GM19452 (cell line): ENCODE measurements around the gene DNER.

Source experiments
- ATAC-seq: cut with Tn5 transposase; IDR thresholded peaks from one replicate; pipeline ENCODE4 v1.9.1; 2021; ENCODE audit not compliant: unreplicated experiment

The DNER gene

GRCh38 chr2:229572507-229573271, 141.7 kb downstream of the DNER start:
- ATAC-seq, result no peak

GRCh38 chr2:229571243-229571642, 143.1 kb downstream of the DNER start:
- ATAC-seq, result no peak

- ATAC-seq, result no peak
Observed at GRCh38 chr2:229566370-229566769, 148.0 kb downstream of the DNER start.

- no peak for ATAC-seq
Observed at GRCh38 chr2:229564300-229564907, 150.0 kb downstream of the DNER start.

DNA sequence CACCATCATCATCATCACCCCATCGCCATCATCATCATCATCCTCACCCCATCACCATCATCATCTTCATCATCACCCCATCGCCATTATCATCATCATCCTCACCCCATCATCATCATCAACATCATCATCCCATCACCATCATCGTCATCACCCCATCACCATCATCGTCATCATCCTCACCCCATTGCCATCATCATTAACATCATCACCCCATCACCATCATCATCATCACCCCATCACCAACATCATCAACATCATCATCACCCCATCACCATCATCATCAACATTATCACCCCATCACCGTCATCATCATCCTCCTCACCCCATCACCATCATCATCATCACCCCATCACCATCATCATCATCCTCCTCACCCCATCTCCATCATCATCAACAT, 151.0 kb downstream of the DNER start:
- ATAC-seq, result no peak

- no peak for ATAC-seq
Observed at GRCh38 chr2:229562472-229563127, 151.8 kb downstream of the DNER start.

DNA sequence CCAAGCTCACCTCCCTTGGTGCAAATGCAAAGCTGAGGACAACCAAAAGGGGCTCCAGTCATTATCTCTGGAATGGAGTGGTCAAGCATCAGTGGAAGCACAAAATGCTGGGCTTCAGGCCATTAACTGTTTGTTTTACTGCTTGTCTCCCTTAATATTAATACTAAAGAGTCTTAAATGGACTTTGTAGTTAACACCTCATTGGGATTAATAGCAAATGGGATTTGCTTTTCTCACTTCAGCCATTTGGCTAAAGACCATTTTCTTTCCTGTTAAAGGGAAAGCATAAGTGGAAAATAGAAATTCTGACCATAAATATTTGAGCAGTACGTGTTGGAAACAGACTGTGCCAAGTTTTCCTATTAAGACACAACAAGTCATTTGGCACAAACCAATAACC, 154.4 kb downstream of the DNER start:
- ATAC-seq, result no peak

- no peak for ATAC-seq
Observed at GRCh38 chr2:229553091-229553490, 161.3 kb downstream of the DNER start.

GRCh38 chr2:229543176-229543873, 171.0 kb downstream of the DNER start:
- ATAC-seq, result no peak

DNA sequence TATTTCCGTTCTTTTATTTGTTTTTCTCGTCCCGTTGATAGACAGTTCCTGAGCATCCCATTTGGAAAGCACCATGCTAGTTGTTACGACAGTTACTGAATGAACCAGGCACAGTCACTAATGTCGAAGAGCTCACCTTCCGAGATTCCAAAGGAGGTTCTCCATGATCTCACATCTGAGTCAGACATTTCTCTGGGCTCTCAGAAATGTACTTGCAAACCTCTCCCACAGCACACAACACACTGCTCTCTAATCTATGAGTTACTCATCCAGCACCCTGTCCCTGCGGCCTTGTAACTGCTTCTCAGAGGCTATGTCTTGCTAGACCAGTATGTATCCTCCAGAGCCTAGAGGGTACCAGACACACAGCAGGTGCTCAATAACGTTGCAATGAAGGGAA, 174.7 kb downstream of the DNER start:
- ATAC-seq, result no peak

DNA sequence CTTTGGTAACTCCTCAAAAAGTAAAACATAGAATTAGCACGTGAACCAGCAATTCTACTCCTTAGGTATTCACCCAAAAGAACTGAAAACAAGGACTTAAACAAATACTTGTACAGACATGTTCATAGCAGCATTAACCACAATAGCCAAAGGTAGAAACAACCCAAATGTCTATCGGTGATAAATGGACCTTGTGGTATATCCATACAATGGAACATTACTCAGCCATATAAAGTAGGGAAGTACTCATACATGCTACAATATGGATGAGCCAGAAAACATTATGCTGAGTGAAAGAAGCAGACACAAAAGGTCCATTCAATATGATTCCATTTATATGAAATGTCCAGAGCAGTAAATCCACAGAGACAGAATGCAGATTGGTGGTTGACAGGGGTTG, 182.8 kb downstream of the DNER start:
- no peak for ATAC-seq

DNA sequence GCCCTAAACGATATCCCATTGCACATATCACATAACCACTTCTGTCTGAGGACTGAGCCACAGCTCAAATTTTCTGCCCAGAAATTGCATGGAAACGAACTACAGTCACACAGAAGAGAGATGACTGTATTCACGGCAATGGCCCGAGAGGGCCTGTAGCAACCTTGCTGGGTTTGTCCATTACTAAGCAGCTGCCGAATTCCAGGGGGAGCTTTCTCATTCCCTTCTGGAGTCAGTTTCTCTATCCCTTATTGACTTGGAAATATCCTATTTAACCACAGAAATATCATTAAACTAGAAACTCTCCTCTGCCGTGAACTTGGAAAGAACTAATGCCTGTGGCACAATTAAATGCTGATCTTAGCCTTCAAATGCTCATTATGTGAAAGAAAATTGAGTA, 183.9 kb downstream of the DNER start:
- no peak for ATAC-seq

GRCh38 chr2:229528846-229529245, 185.5 kb downstream of the DNER start:
- ATAC-seq, result no peak

- ATAC-seq, result no peak
Observed at GRCh38 chr2:229526951-229527350, 187.4 kb downstream of the DNER start.

GRCh38 chr2:229524799-229525198, 189.6 kb downstream of the DNER start:
- ATAC-seq, result no peak

DNA sequence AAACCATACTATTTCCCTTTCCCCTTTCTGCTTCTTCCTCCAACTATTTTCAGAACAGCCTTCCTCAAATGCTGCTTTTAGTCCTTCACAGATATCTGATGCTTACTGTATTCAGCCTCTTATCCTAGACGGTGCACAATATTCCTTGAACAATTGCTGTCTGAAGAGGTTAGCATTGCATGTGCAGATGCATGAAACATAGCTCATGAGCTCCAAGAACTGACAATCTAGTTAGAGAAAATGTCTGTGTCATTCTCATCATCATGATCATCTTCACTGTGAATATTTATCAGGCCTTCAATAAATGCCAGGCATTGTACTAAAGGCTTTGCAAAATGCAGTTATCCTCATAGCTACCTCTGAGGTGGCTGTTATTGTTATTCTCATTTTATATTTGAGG, 190.7 kb downstream of the DNER start:
- ATAC-seq, result no peak

DNA sequence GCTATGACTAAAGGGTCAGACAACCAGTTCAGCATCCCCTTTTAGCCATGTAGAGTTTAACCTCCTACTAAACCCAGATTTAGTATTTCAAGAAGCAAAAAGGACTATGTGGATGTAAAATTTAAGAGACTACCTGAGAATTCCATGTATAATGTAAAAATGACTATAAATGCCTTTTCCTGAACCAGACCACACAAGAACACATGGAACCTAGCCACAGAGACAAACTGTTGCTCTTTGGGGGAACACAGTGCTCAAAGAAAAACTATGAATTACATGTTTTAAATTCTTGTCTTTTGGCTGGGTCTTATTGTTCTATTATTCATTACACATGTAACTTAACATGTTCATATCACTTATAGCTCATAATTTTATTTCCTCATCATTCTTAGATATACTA, 192.8 kb downstream of the DNER start:
- no peak for ATAC-seq

GRCh38 chr2:229520691-229521096, 193.7 kb downstream of the DNER start:
- ATAC-seq, result no peak

GRCh38 chr2:229519655-229520430, 194.5 kb downstream of the DNER start:
- ATAC-seq, result no peak

GRCh38 chr2:229514273-229514895, 200.0 kb downstream of the DNER start:
- ATAC-seq, result no peak
